K562 (cell line): Measurements from ENCODE around the gene CEP162. TPM values are rescaled to one million over a fixed set of nuclear protein-coding genes. Genes with fewer than 3 reads are reported as not detected.

ENCODE experiments used
- CCNT2 ChIP-seq: IDR thresholded peaks from 2 replicates; pipeline ENCODE4 v1.6.1; 2011; ENCODE audit warnings: borderline replicate concordance, low read depth, mild to moderate bottlenecking, moderate library complexity, mixed read lengths, low read length; ENCODE audit not compliant: insufficient read length; ENCODE audit errors: extremely low read depth
- HDAC1 ChIP-seq, 2 experiments: fragments of 450-650 bp; IDR thresholded peaks; 2 replicates each; pipeline ENCODE4 v1.6.1; 2016 to 2017; ENCODE audit warnings: inconsistent platforms in 1 of 2, mild to moderate bottlenecking in 1 of 2, moderate library complexity in 1 of 2
- POLR2AphosphoS5 ChIP-seq: IDR thresholded peaks from 2 replicates; pipeline ENCODE4 v1.6.1; 2011; ENCODE audit warnings: mild to moderate bottlenecking, low read depth, low read length, moderate library complexity; ENCODE audit not compliant: control insufficient read depth, insufficient read depth
- ZNF316 ChIP-seq: fragments of 450-650 bp; IDR thresholded peaks from 2 replicates; pipeline ENCODE4 v1.6.1; 2016
- polyA plus RNA-seq, 8 experiments: library from polyadenylated mRNA; depleted of rRNA in 4 of 8; stranded (reverse) in 5 of 8; unstranded in 3 of 8; fragments of >200 nt; fragmentation: Nextera tagmentation in 2 of 8; fragmentation: Illumina TruSeq in 1 of 8; extraction: Ambion mirVana in 2 of 8; extraction: Trizol in 1 of 8; gene quantifications; 2 replicates each; pipeline versions ENCODE4 v1.2.1 to v1.2.3, GENCODE V29; 2011 to 2014; ENCODE audit warnings: inconsistent platforms in 1 of 8, missing spikeins in 1 of 8
- total RNA-seq, 7 experiments: library from RNA; depleted of rRNA in 6 of 7; stranded (reverse); fragments of >200 nt in 6 of 7; fragmentation: Illumina TruSeq in 2 of 7; extraction: Trizol in 2 of 7; gene quantifications; 2 replicates each; pipeline versions ENCODE4 v1.2.1 to v1.2.3, GENCODE V29; 2011 to 2021; ENCODE audit warnings: low replicate concordance in 1 of 7
- TF ChIP-seq, protein P1 (sequence below): fragments of 200-800 bp; sonication (Bioruptor generic); IDR thresholded peaks from 2 replicates; pipeline ENCODE4 v1.6.1; 2017; ENCODE audit warnings: missing genetic modification characterization, missing compliant biosample characterization
- TF ChIP-seq, protein P2 (sequence below), 2 experiments: fragments of 450-650 bp; IDR thresholded peaks; 2 replicates each; pipeline ENCODE4 v1.6.1; 2016; ENCODE audit warnings: mild to moderate bottlenecking in 2 of 2, borderline replicate concordance in 1 of 2, low read depth in 1 of 2, moderate library complexity in 1 of 2

CEP162 gene
- total and polyA plus RNA-seq, 9 of the 15 experiments (the other 6 are each of a cell fraction or from before 2014, with no cell fraction given), result 3.9 to 8.6 (median 6.7) TPM

DNA sequence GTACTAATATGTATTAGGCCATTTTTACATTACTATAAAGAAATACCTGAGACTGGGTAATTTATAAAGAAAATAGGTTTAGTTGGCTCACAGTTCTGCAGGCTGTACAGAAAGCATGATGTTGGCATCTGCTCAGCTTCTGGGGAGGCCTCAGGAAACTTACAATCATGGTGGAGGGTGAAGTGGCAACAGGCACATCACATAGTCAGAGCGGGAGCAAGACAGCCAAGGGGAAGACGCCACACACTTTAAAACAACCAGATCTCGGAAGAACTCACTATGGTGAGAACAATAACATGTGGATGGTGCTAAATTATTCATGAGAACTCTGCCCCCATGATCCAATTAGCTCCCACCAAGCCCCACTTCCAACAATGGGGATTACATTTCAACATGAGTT is 41.3 kb upstream of the CEP162 start (continued):
- TF ChIP-seq, protein P1, sequence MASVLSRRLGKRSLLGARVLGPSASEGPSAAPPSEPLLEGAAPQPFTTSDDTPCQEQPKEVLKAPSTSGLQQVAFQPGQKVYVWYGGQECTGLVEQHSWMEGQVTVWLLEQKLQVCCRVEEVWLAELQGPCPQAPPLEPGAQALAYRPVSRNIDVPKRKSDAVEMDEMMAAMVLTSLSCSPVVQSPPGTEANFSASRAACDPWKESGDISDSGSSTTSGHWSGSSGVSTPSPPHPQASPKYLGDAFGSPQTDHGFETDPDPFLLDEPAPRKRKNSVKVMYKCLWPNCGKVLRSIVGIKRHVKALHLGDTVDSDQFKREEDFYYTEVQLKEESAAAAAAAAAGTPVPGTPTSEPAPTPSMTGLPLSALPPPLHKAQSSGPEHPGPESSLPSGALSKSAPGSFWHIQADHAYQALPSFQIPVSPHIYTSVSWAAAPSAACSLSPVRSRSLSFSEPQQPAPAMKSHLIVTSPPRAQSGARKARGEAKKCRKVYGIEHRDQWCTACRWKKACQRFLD (CRISPR knock-in tag), result no peak
- TF ChIP-seq CCNT2 (no peak), HDAC1 (IDR thresholded peaks at IDR 0.05) (no peak), ZNF316 (peak; percentile 69), POLR2AphosphoS5 (no peak)
- TF ChIP-seq, protein P2, sequence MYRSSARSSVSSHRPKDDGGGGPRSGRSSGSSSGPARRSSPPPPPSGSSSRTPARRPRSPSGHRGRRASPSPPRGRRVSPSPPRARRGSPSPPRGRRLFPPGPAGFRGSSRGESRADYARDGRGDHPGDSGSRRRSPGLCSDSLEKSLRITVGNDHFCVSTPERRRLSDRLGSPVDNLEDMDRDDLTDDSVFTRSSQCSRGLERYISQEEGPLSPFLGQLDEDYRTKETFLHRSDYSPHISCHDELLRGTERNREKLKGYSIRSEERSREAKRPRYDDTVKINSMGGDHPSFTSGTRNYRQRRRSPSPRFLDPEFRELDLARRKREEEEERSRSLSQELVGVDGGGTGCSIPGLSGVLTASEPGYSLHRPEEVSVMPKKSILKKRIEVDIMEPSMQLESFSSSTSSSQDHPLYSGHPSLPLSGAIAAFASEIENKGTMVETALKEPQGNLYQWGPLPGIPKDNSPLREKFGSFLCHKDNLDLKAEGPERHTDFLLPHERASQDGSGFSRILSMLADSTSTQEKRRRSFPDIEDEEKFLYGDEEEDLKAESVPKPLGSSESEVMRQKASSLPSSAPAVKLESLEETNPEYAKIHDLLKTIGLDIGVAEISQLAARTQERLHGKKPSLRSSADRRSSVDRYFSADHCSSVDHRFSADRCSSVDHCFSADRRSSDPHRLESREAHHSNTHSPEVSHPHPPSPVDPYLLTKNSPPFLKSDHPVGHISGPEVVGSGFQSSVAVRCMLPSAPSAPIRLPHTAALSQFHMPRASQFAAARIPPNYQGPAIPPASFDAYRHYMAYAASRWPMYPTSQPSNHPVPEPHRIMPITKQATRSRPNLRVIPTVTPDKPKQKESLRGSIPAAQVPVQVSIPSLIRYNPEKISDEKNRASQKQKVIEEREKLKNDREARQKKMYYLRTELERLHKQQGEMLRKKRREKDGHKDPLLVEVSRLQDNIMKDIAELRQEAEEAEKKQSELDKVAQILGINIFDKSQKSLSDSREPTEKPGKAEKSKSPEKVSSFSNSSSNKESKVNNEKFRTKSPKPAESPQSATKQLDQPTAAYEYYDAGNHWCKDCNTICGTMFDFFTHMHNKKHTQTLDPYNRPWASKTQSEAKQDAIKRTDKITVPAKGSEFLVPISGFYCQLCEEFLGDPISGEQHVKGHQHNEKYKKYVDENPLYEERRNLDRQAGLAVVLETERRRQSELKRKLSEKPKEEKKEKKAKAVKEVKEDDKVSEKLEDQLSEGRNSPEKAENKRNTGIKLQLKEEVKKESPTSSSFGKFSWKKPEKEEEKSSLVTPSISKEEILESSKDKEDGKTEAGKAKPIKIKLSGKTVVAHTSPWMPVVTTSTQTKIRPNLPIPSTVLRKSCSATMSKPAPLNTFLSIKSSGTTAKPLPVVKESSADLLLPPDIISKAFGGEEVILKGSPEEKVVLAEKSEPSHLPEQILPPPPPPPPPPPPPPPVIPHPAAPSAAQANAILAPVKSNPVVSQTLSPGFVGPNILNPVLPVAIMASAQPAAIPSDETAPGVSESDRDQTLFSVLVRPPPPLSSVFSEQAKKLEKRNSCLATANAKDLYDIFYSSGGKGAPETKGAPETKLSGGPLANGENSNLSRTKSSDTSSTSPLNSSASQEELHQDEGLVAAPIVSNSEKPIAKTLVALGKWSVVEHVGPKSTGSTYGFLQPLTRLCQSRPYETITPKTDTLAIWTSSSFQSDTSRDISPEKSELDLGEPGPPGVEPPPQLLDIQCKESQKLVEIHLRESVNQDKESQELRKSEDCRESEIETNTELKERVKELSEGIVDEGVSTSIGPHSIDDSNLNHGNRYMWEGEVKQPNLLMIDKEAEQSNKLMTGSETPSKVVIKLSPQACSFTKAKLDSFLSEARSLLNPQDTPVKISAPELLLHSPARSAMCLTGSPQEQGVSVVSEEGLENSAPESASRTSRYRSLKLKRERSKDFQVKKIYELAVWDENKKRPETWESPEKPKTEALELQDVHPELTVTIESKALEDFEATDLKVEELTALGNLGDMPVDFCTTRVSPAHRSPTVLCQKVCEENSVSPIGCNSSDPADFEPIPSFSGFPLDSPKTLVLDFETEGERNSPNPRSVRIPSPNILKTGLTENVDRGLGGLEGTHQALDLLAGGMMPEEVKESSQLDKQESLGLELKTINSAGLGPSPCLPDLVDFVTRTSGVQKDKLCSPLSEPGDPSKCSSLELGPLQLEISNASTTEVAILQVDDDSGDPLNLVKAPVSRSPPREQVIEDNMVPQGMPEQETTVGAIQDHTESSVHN (IDR thresholded peaks at IDR 0.05; ENCODE audit: borderline replicate concordance in 1 of 2, low read depth in 1 of 2), result no peak
